Measurements from ENCODE around the gene PPARG. TPM values are rescaled to one million over a fixed set of nuclear protein-coding genes. Genes with fewer than 3 reads are reported as not detected.

PPARG gene
- total and polyA plus RNA-seq, 2 of the 13 experiments (the other 11 are each of a cell fraction or from before 2014, with no cell fraction given), result 13.9 to 58.3 TPM

DNA sequence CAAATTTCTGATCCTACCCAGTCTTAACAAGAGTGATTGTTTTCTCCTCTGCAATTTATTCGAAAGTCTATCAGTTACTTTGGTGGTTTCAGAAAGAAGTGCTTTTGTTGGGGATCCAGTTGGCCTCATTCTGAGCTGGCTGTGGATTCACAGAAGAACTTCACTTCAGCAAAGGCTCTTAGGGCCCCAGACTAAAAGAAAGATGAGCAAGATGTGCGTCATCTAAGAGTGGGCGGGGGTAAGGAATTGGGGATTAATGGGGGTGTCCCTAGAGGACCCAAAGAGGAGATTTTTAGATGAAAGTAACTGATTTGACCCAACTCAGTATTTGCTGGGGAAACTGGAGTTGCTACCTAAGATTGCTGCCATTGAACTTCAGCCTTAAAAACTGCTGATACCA lies 131.5 kb downstream of the PPARG start (continued):
- TF ChIP-seq TERF1 (CRISPR knock-in tag; IDR thresholded peaks at IDR 0.05), result no peak

DNA sequence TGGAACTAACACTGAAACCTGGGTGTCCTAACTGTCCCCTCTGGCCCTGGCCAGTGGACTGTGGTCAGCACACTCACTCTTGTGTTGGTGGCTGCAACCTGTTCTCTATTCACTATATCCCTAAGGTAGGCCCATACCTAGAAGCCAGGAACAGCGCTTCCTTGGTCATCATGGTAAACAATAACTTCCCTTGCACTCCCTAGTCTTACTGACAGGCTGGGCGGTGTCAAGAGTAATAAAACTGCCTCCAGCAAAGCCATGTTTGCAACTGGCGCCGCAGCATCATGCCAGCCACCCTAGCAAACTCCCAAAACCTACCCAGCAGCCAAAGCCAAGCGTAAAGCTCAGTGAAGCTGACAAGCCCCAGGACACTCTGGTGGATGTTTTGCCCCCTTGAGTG lies 132.3 kb downstream of the PPARG start:
- Histone ChIP-seq H3K36me3 (replicated peaks in 1 of 2; ENCODE audit: control insufficient read depth in 1 of 2, insufficient read depth in 2 of 2, low read length in 2 of 2) (peaks cover 2 to 4% of the 10 kb centered on the region in 2 experiments; a peak in 3 of 5 replicates), H3K4me1 (ENCODE audit: insufficient read depth, low read length) (peaks cover 36% of the 10 kb centered on the region), H3K9me3 (ENCODE audit: low read length) (no peaks in the 10 kb centered on the region), H3K79me2 (ENCODE audit: insufficient read depth, low read length) (no peaks in the 10 kb centered on the region), H3K27me3 (ENCODE audit: control insufficient read depth in 1 of 2, insufficient read depth in 2 of 2, low read length in 2 of 2) (no peaks in the 10 kb centered on the region), H3K27ac (ENCODE audit: extremely low read length, insufficient read depth, low read length) (no peak overlapping the region), H4K20me1 (ENCODE audit: insufficient read depth, low read length) (no peaks in the 10 kb centered on the region), H3K4me3 (replicated peaks in 1 of 3; ENCODE audit: insufficient read depth in 1 of 3, low read depth in 2 of 3, low read length in 3 of 3) (no peak overlapping the region), H3K9ac (ENCODE audit: insufficient read depth, low read depth, low read length) (no peak overlapping the region), H3K4me2 (ENCODE audit: low read depth, low read length) (no peak overlapping the region), H2AFZ (ENCODE audit: low read length) (no peak overlapping the region)
- no TSS peak for BruUV-seq (replicated peaks)
- CTCF ChIA-PET (ENCODE audit: low intra/inter-chr PET ratio, low total read pairs), result no interaction called here
- intact Hi-C loops (cut with micrococcal nuclease; ENCODE audit: unreplicated experiment), result no loop called here
- DNase-seq (ENCODE audit: low spot score), result no peak
- ATAC-seq, result no peak
- in situ Hi-C loops (cut with HindIII; ENCODE audit: extremely low pct_ligation_motif_present, low pct_unique_long_range_greater_than_20kb), result no loop called here
- POLR2A ChIA-PET, result no interaction called here
- FAIRE-seq, result no peak
- no peak for TF ChIP-seq ZKSCAN5 (CRISPR knock-in tag; IDR thresholded peaks at IDR 0.05)
- TF ChIP-seq JARID2 (CRISPR knock-in tag; IDR thresholded peaks at IDR 0.05; ENCODE audit: insufficient replicate concordance), result no peak
- TF ChIP-seq KLF11 (CRISPR knock-in tag; IDR thresholded peaks at IDR 0.05), result no peak
- TF ChIP-seq UBTF (CRISPR knock-in tag; IDR thresholded peaks at IDR 0.05), result no peak
- no peak for TF ChIP-seq SNAPC2 (CRISPR knock-in tag; IDR thresholded peaks at IDR 0.05)
- TF ChIP-seq ZNF839 (CRISPR knock-in tag; IDR thresholded peaks at IDR 0.05; ENCODE audit: borderline replicate concordance), result no peak
- no peak for TF ChIP-seq ZNF546 (CRISPR knock-in tag; conservative IDR thresholded peaks at IDR 0.05)
- no peak for TF ChIP-seq ZNF883 (CRISPR knock-in tag; IDR thresholded peaks at IDR 0.05; ENCODE audit: not compliant biosample characterization)
- TF ChIP-seq, protein P1, sequence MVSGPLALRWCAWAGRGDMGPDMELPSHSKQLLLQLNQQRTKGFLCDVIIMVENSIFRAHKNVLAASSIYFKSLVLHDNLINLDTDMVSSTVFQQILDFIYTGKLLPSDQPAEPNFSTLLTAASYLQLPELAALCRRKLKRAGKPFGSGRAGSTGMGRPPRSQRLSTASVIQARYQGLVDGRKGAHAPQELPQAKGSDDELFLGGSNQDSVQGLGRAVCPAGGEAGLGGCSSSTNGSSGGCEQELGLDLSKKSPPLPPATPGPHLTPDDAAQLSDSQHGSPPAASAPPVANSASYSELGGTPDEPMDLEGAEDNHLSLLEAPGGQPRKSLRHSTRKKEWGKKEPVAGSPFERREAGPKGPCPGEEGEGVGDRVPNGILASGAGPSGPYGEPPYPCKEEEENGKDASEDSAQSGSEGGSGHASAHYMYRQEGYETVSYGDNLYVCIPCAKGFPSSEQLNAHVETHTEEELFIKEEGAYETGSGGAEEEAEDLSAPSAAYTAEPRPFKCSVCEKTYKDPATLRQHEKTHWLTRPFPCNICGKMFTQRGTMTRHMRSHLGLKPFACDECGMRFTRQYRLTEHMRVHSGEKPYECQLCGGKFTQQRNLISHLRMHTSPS (CRISPR knock-in tag; IDR thresholded peaks at IDR 0.05; ENCODE audit: low read depth), result no peak
- 100% methylated on average over 5 of the region's 5 CpGs for WGBS (ENCODE audit: low lambda C conversion rate)

Measured in HepG2 (cell line).